SK-N-SH (cell line): Measurements from ENCODE around the gene ADAMTS6. TPM values are rescaled to one million over a fixed set of nuclear protein-coding genes. Genes with fewer than 3 reads are reported as not detected.

Experiments used
- CTCF ChIA-PET: fragments of 300-600, 350-600 bp; formaldehyde crosslinking; extraction: SDS; loops from one replicate; lab custom pipeline; 2021; lab: Yijun Ruan, JAX
- POLR2A ChIA-PET: fragments of 350-600 bp; sonication (Branson Sonifier 250); formaldehyde crosslinking; extraction: SDS; loops from one replicate; lab custom pipeline; 2020; ENCODE audit warnings: antibody characterized with exemption, inconsistent platforms; lab: Yijun Ruan, JAX
- DNase-seq: peaks from one replicate; pipeline ENCODE4 v3.0.0; 2012
- H2AFZ ChIP-seq: fragments of 200-600 bp; sonication (generic); 2 replicates; pipeline ENCODE4 v1.8.1; 2016; ENCODE audit warnings: antibody characterized with exemption, mild to moderate bottlenecking, low read depth
- H3F3A ChIP-seq: fragments of 200-600 bp; sonication (generic); replicated peaks from 2 replicates; pipeline ENCODE3; 2016; ENCODE audit warnings: antibody characterized with exemption, mild to moderate bottlenecking; ENCODE audit not compliant: insufficient read depth
- H3K27ac ChIP-seq, 2 experiments: fragments of 200-500 bp in 1 of 2; fragments of 200-600 bp in 1 of 2; sonication (Bioruptor generic) in 1 of 2; sonication (generic), shearing (Covaris generic) in 1 of 2; 2 replicates each; pipeline versions ENCODE4 v1.5.1 to v1.6.1; 2014 to 2016; ENCODE audit warnings: low read depth in 2 of 2, inconsistent platforms in 1 of 2, low read length in 1 of 2, mild to moderate bottlenecking in 1 of 2, mixed read lengths in 1 of 2
- H3K27me3 ChIP-seq: fragments of 200-600 bp; sonication (generic), shearing (Covaris generic); 2 replicates; pipeline ENCODE4 v1.6.1; 2016; ENCODE audit warnings: mixed run types; ENCODE audit not compliant: insufficient read depth
- H3K36me3 ChIP-seq, 2 experiments: fragments of 200-500 bp in 1 of 2; fragments of 200-600 bp in 1 of 2; sonication (Bioruptor generic) in 1 of 2; sonication (generic) in 1 of 2; replicated peaks in 1 of 2; 2 replicates each; pipeline versions ENCODE3 to v1.5.1; 2014 to 2016; ENCODE audit warnings: low read length in 1 of 2, mild to moderate bottlenecking in 1 of 2; ENCODE audit not compliant: insufficient read depth in 2 of 2, control insufficient read depth in 1 of 2
- H3K4me1 ChIP-seq, 2 experiments: fragments of 200-500 bp in 1 of 2; fragments of 200-600 bp in 1 of 2; sonication (Bioruptor generic) in 1 of 2; sonication (generic), shearing (Covaris generic) in 1 of 2; 2 replicates each; pipeline versions ENCODE4 v1.5.1 to v1.6.1; 2014 to 2016; ENCODE audit warnings: low read depth in 1 of 2, low read length in 1 of 2, mixed run types in 1 of 2; ENCODE audit not compliant: insufficient read depth in 2 of 2, control insufficient read depth in 1 of 2
- H3K4me2 ChIP-seq: fragments of 200-600 bp; sonication (generic), shearing (Covaris generic); 2 replicates; pipeline ENCODE4 v1.6.1; 2017; ENCODE audit warnings: mixed run types
- H3K4me3 ChIP-seq, 2 experiments: fragments of 200-500 bp in 1 of 2; fragments of 200-600 bp in 1 of 2; sonication (Bioruptor generic) in 1 of 2; sonication (generic), shearing (Covaris generic) in 1 of 2; 2 replicates each; pipeline versions ENCODE4 v1.5.1 to v1.8.1; 2014 to 2016; ENCODE audit warnings: low read depth in 2 of 2, inconsistent platforms in 1 of 2, low read length in 1 of 2, mild to moderate bottlenecking in 1 of 2, mixed read lengths in 1 of 2, moderate library complexity in 1 of 2
- H3K79me2 ChIP-seq: fragments of 200-600 bp; sonication (generic); 2 replicates; pipeline ENCODE4 v1.8.1; 2017; ENCODE audit warnings: mild to moderate bottlenecking; ENCODE audit not compliant: insufficient read depth
- H3K9ac ChIP-seq: fragments of 200-600 bp; sonication (generic); 2 replicates; pipeline ENCODE4 v1.6.1; 2017; ENCODE audit warnings: mixed run types
- H3K9me2 ChIP-seq: fragments of 200-600 bp; sonication (generic); 2 replicates; pipeline ENCODE4 v1.6.1; 2017; ENCODE audit warnings: mixed run types
- H3K9me3 ChIP-seq: fragments of 200-600 bp; sonication (generic); 2 replicates; pipeline ENCODE4 v1.6.1; 2017; ENCODE audit warnings: mixed run types, mild to moderate bottlenecking, moderate library complexity
- H4K20me1 ChIP-seq: fragments of 200-600 bp; sonication (generic); 2 replicates; pipeline ENCODE4 v1.6.1; 2017; ENCODE audit warnings: mild to moderate bottlenecking, mixed run types; ENCODE audit not compliant: insufficient read depth
- CHD2 ChIP-seq: fragments of 150-350 bp; IDR thresholded peaks from 2 replicates; pipeline ENCODE4 v1.6.1; 2018; ENCODE audit warnings: low read length; ENCODE audit not compliant: partially characterized antibody
- EP300 ChIP-seq, 2 experiments: IDR thresholded peaks; 2 replicates each; pipeline versions ENCODE4 v1.4.0 to v1.6.1; 2012; ENCODE audit warnings: borderline replicate concordance in 1 of 2, low read depth in 1 of 2, low read length in 1 of 2
- FOXM1 ChIP-seq: IDR thresholded peaks from 2 replicates; pipeline ENCODE4 v1.4.0; 2012; ENCODE audit warnings: low read depth, mild to moderate bottlenecking
- GABPA ChIP-seq: IDR thresholded peaks from 2 replicates; pipeline ENCODE4 v1.4.0; 2012; ENCODE audit warnings: low read depth, mild to moderate bottlenecking
- GATA2 ChIP-seq: sonication (generic); formaldehyde crosslinking; IDR thresholded peaks from 2 replicates; pipeline ENCODE4 v1.5.0; 2020; ENCODE audit warnings: mild to moderate bottlenecking, missing genetic modification reagents
- JUND ChIP-seq: IDR thresholded peaks from 2 replicates; pipeline ENCODE4 v1.4.0; 2012
- MAX ChIP-seq: IDR thresholded peaks from 2 replicates; pipeline ENCODE4 v1.4.0; 2012; ENCODE audit warnings: low read depth
- MXI1 ChIP-seq: IDR thresholded peaks from 2 replicates; pipeline ENCODE4 v1.6.1; 2012; ENCODE audit warnings: mild to moderate bottlenecking, low read depth, low read length, improper control_type of control experiment
- NFIC ChIP-seq: IDR thresholded peaks from 2 replicates; pipeline ENCODE4 v1.4.0; 2012; ENCODE audit warnings: borderline replicate concordance
- PBX3 ChIP-seq: IDR thresholded peaks from 2 replicates; pipeline ENCODE4; 2012
- POLR2AphosphoS5 ChIP-seq: IDR thresholded peaks from 2 replicates; pipeline ENCODE4 v1.6.1; 2012; ENCODE audit warnings: low read depth, low read length
- RXRA ChIP-seq: IDR thresholded peaks from 2 replicates; pipeline ENCODE4 v1.4.0; 2012; ENCODE audit warnings: low read depth, mild to moderate bottlenecking, borderline replicate concordance
- SIN3A ChIP-seq: IDR thresholded peaks from 2 replicates; pipeline ENCODE4 v1.6.1; 2012; ENCODE audit warnings: low read depth, mild to moderate bottlenecking, low read length, moderate library complexity, borderline replicate concordance
- SMC3 ChIP-seq: IDR thresholded peaks from 2 replicates; pipeline ENCODE4 v1.6.1; 2012; ENCODE audit warnings: low read depth, low read length, improper control_type of control experiment
- TAF1 ChIP-seq: IDR thresholded peaks from 2 replicates; pipeline ENCODE4 v1.6.1; 2012; ENCODE audit warnings: low read depth, mild to moderate bottlenecking, low read length, moderate library complexity, borderline replicate concordance
- TEAD4 ChIP-seq: IDR thresholded peaks from 2 replicates; pipeline ENCODE4 v1.4.0; 2012; ENCODE audit warnings: mild to moderate bottlenecking, borderline replicate concordance; ENCODE audit not compliant: insufficient read depth
- YY1 ChIP-seq: IDR thresholded peaks from 2 replicates; pipeline ENCODE4 v1.4.0; 2012; ENCODE audit warnings: low read depth, mild to moderate bottlenecking
- WGBS: methylation state at CpG from one replicate; pipeline ENCODE4 v1.1.6; 2017; ENCODE audit warnings: low lambda C conversion rate; 5-methylcytosine and 5-hydroxymethylcytosine counted together
- polyA plus RNA-seq, 3 experiments: library from polyadenylated mRNA; depleted of rRNA; stranded (reverse); fragments of >200 nt; gene quantifications; 2 replicates each; pipeline ENCODE4 v1.2.3, GENCODE V29; 2012
- TF ChIP-seq, protein P1 (sequence below): IDR thresholded peaks from 2 replicates; pipeline ENCODE4 v1.4.0; 2012; ENCODE audit warnings: low read depth, borderline replicate concordance
- TF ChIP-seq, protein P2 (sequence below): fragments of 200-600 bp; sonication (generic); IDR thresholded peaks from 2 replicates; pipeline ENCODE4 v1.6.1; 2017; ENCODE audit warnings: antibody characterized with exemption, mild to moderate bottlenecking, moderate library complexity
- TF ChIP-seq, protein P3 (sequence below): fragments of 150-350 bp; IDR thresholded peaks from 2 replicates; pipeline ENCODE4 v1.6.1; 2016; ENCODE audit warnings: mild to moderate bottlenecking, low read depth, low read length

The ADAMTS6 gene
- polyA plus RNA-seq, 1 of the 3 experiments (the other 2 are of a cell fraction) = 15.0 TPM

GRCh38 chr5:65480306-65480865 lies 1.3 kb downstream of the ADAMTS6 start:
- peak overlapping the region; percentile 94 to 97 for H3K27ac ChIP-seq
- H3K4me2 ChIP-seq = peak overlapping the region; percentile 97
- WGBS = under 1% methylated on average over 15 of the region's 15 CpGs
- ChIA-PET POLR2A (interaction anchor here (0.5 kb wide), 1 partner anchor 391 kb away, joined by 3 read pairs; no protein-coding TSS in a partner anchor), CTCF (interaction anchor here (0.6 to 5.7 kb wide), 9 partner anchors 12 to 846 kb away, joined by 3 to 47 read pairs (median 3); no protein-coding TSS in a partner anchor)
- H3K36me3 ChIP-seq = peaks cover 0 to 11% of the 10 kb centered on the region in 2 experiments
- peak overlapping the region; percentile 93 for H3K9ac ChIP-seq
- peak; percentile 34 for DNase-seq
- H3K9me2 ChIP-seq = no peaks in the 10 kb centered on the region
- H3K9me3 ChIP-seq = no peaks in the 10 kb centered on the region
- H3F3A ChIP-seq = peaks cover 39% of the 10 kb centered on the region
- H3K79me2 ChIP-seq = peaks cover 59% of the 10 kb centered on the region
- no peaks in the 10 kb centered on the region for H3K27me3 ChIP-seq
- H2AFZ ChIP-seq = peak overlapping the region; percentile 75; the same call in 1 of the 2 replicates
- TF ChIP-seq SMC3 (0 out of 2 replicates have a peak, but pooled peaks have one; percentile 1), PBX3 (peak; percentile 18; the same call in 1 of the 2 replicates), FOXM1 (peak; percentile 53; the same call in 1 of the 2 replicates), NFIC (peak; percentile 93), POLR2AphosphoS5 (peak; percentile 67), RXRA (0 out of 2 replicates have a peak, but pooled peaks have one; percentile 8), JUND (no peak), MXI1 (peak; percentile 55; the same call in 1 of the 2 replicates), TAF1 (peak; percentile 31), TEAD4 (no peak), MAX (peak; percentile 58; the same call in 1 of the 2 replicates), CHD2 (peak; percentile 19), GATA2 (0 out of 2 replicates have a peak, but pooled peaks have one; percentile 22), SIN3A (0 out of 2 replicates have a peak, but pooled peaks have one; percentile 15), GABPA (no peak), EP300 (IDR thresholded peaks at IDR 0.05; ENCODE audit: borderline replicate concordance in 1 of 2, low read depth in 1 of 2, low read length in 1 of 2) (peak in 1 of 2 experiments; percentile 37; a peak in 1 of 4 replicates), YY1 (0 out of 2 replicates have a peak, but pooled peaks have one; percentile 36)
- TF ChIP-seq, protein P1, sequence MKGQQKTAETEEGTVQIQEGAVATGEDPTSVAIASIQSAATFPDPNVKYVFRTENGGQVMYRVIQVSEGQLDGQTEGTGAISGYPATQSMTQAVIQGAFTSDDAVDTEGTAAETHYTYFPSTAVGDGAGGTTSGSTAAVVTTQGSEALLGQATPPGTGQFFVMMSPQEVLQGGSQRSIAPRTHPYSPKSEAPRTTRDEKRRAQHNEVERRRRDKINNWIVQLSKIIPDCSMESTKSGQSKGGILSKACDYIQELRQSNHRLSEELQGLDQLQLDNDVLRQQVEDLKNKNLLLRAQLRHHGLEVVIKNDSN = no peak
- TF ChIP-seq, protein P2, sequence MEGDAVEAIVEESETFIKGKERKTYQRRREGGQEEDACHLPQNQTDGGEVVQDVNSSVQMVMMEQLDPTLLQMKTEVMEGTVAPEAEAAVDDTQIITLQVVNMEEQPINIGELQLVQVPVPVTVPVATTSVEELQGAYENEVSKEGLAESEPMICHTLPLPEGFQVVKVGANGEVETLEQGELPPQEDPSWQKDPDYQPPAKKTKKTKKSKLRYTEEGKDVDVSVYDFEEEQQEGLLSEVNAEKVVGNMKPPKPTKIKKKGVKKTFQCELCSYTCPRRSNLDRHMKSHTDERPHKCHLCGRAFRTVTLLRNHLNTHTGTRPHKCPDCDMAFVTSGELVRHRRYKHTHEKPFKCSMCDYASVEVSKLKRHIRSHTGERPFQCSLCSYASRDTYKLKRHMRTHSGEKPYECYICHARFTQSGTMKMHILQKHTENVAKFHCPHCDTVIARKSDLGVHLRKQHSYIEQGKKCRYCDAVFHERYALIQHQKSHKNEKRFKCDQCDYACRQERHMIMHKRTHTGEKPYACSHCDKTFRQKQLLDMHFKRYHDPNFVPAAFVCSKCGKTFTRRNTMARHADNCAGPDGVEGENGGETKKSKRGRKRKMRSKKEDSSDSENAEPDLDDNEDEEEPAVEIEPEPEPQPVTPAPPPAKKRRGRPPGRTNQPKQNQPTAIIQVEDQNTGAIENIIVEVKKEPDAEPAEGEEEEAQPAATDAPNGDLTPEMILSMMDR = no peak
- TF ChIP-seq, protein P3, sequence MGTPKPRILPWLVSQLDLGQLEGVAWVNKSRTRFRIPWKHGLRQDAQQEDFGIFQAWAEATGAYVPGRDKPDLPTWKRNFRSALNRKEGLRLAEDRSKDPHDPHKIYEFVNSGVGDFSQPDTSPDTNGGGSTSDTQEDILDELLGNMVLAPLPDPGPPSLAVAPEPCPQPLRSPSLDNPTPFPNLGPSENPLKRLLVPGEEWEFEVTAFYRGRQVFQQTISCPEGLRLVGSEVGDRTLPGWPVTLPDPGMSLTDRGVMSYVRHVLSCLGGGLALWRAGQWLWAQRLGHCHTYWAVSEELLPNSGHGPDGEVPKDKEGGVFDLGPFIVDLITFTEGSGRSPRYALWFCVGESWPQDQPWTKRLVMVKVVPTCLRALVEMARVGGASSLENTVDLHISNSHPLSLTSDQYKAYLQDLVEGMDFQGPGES = no peak
- peaks cover 0 to 12% of the 10 kb centered on the region in 2 experiments; a peak in 1 of 4 replicates for H3K4me1 ChIP-seq
- H4K20me1 ChIP-seq = no peaks in the 10 kb centered on the region
- peak overlapping the region; percentile 74 to 89 for H3K4me3 ChIP-seq
